Brain pericyte (primary cell): ENCODE data around the gene FAM221A.
"Not testable (repeated sequence)": the region's sequence is repeated elsewhere in the genome, so short reads cannot be mapped to it uniquely, and the experiment has no call there.

ENCODE experiments used
- DNase-seq: peaks from one replicate; pipeline ENCODE4 v3.0.0-alpha.2; 2012; ENCODE audit warnings: low read depth, low spot score

FAM221A gene

GRCh38 chr7:23679898-23680413 lies at the start of gene FAM221A:
Gene FAM221A (plus strand): TSS chr7:23680199. CDS start chr7:23680219, 20 bp downstream.
- no peak for DNase-seq

GRCh38 chr7:23633417-23633816 lies 46.6 kb upstream of the FAM221A start:
- DNase-seq: no peak

GRCh38 chr7:23645822-23646221 lies 34.2 kb upstream of the FAM221A start:
- no peak for DNase-seq

GRCh38 chr7:23653942-23654341 lies 26.1 kb upstream of the FAM221A start:
- no peak for DNase-seq

GRCh38 chr7:23654508-23654907 lies 25.5 kb upstream of the FAM221A start:
- no peak for DNase-seq

- DNase-seq: no peak
Observed at GRCh38 chr7:23655433-23655832, 24.6 kb upstream of the FAM221A start.

- no peak for DNase-seq
Observed at GRCh38 chr7:23658831-23659427, 21.1 kb upstream of the FAM221A start.

GRCh38 chr7:23661385-23661784 lies 18.6 kb upstream of the FAM221A start:
- DNase-seq: no peak

GRCh38 chr7:23662124-23662983 lies 17.6 kb upstream of the FAM221A start:
- no peak for DNase-seq

GRCh38 chr7:23662984-23663313 lies 17.1 kb upstream of the FAM221A start:
- no peak for DNase-seq

- no peak for DNase-seq
Observed at GRCh38 chr7:23664122-23664521, 15.9 kb upstream of the FAM221A start.

GRCh38 chr7:23672033-23672432 lies 8.0 kb upstream of the FAM221A start:
- no peak for DNase-seq

GRCh38 chr7:23680414-23681405 lies 711 bp downstream of the FAM221A start:
- DNase-seq: no peak

GRCh38 chr7:23684041-23684440 lies 4.0 kb downstream of the FAM221A start:
- not testable (repeated sequence) for DNase-seq

GRCh38 chr7:23685731-23686130 lies 5.7 kb downstream of the FAM221A start:
- no peak for DNase-seq

- no peak for DNase-seq
Observed at GRCh38 chr7:23687011-23687410, 7.0 kb downstream of the FAM221A start.

- no peak for DNase-seq
Observed at GRCh38 chr7:23689165-23689564, 9.2 kb downstream of the FAM221A start.

GRCh38 chr7:23691320-23691719 lies 11.3 kb downstream of the FAM221A start:
- no peak for DNase-seq

GRCh38 chr7:23693224-23693623 lies 13.2 kb downstream of the FAM221A start:
- DNase-seq: no peak

- no peak for DNase-seq
Observed at GRCh38 chr7:23696916-23697441, 17.0 kb downstream of the FAM221A start.

GRCh38 chr7:23698822-23699221 lies 18.8 kb downstream of the FAM221A start:
- DNase-seq: no peak

GRCh38 chr7:23700046-23700445 lies 20.0 kb downstream of the FAM221A start:
- no peak for DNase-seq
